HepG2 (cell line): ENCODE measurements around the gene NRL. TPM values are rescaled to one million over a fixed set of nuclear protein-coding genes. Genes with fewer than 3 reads are reported as not detected.

Source experiments
- ATF7 ChIP-seq, 2 experiments: fragments of 450-650 bp in 1 of 2; sonication (generic) in 1 of 2; formaldehyde crosslinking in 1 of 2; IDR thresholded peaks; 2 replicates each; pipeline versions ENCODE4 v1.4.0 to v1.6.1; 2016 to 2020; ENCODE audit warnings: antibody characterized with exemption in 1 of 2, mild to moderate bottlenecking in 1 of 2, missing genetic modification reagents in 1 of 2
- ETV5 ChIP-seq: IDR thresholded peaks from 2 replicates; pipeline ENCODE4 v1.6.1; 2018; ENCODE audit warnings: missing biosample characterization, missing genetic modification reagents, inconsistent platforms, borderline replicate concordance
- FOXA1 ChIP-seq, 2 experiments: fragments of 450-650 bp in 1 of 2; sonication (generic) in 1 of 2; formaldehyde crosslinking in 1 of 2; IDR thresholded peaks; 2 replicates each; pipeline versions ENCODE4 v1.4.0 to v1.6.1; 2016 to 2020; ENCODE audit warnings: missing genetic modification reagents in 1 of 2
- GABPA ChIP-seq, 2 experiments: IDR thresholded peaks; 2 replicates each; pipeline ENCODE4 v1.6.1; 2011 to 2016; ENCODE audit warnings: low read depth in 2 of 2, low read length in 1 of 2, missing biosample characterization in 1 of 2, missing genetic modification characterization in 1 of 2
- GTF2F1 ChIP-seq: fragments of 150-350 bp; IDR thresholded peaks from 2 replicates; pipeline ENCODE4 v1.6.1; 2014; ENCODE audit warnings: low read length
- NCOA5 ChIP-seq: sonication (generic); formaldehyde crosslinking; IDR thresholded peaks from 2 replicates; pipeline ENCODE4 v1.4.0; 2020; ENCODE audit warnings: missing genetic modification reagents
- NR2F6 ChIP-seq, 2 experiments: IDR thresholded peaks; 2 replicates each; pipeline ENCODE4 v1.6.1; 2016; ENCODE audit warnings: antibody characterized with exemption in 1 of 2, mild to moderate bottlenecking in 1 of 2
- SRSF4 ChIP-seq: fragments of 200-400 bp; formaldehyde crosslinking; IDR thresholded peaks from one replicate; pipeline ENCODE4 v1.6.1; 2018; ENCODE audit warnings: mild to moderate bottlenecking, low read depth, low read length, moderate library complexity; ENCODE audit not compliant: poor library complexity, severe bottlenecking
- TAF1 ChIP-seq: sonication (generic); formaldehyde crosslinking; IDR thresholded peaks from 2 replicates; pipeline ENCODE4 v1.4.0; 2020; ENCODE audit warnings: missing genetic modification reagents
- ZMAT3 ChIP-seq: sonication (generic); formaldehyde crosslinking; conservative IDR thresholded peaks from 2 replicates; pipeline ENCODE4 v1.7.0; 2021; ENCODE audit warnings: missing genetic modification reagents
- ZSCAN25 ChIP-seq: sonication (generic); formaldehyde crosslinking; IDR thresholded peaks from 2 replicates; pipeline ENCODE4 v1.8.0; 2022; ENCODE audit warnings: mild to moderate bottlenecking, missing genetic modification reagents
- polyA plus RNA-seq, 8 experiments: library from polyadenylated mRNA; depleted of rRNA in 3 of 8; stranded (reverse) in 7 of 8; unstranded in 1 of 8; fragments of >200 nt; fragmentation: Illumina TruSeq in 4 of 8; extraction: Trizol in 4 of 8; gene quantifications; 2 replicates each; pipeline versions ENCODE4 v1.2.1 to v1.2.3, GENCODE V29; 2011 to 2016; ENCODE audit warnings: low read depth in 4 of 8, missing spikeins in 1 of 8, mixed read lengths in 1 of 8; ENCODE audit not compliant: insufficient read depth in 1 of 8
- total RNA-seq, 5 experiments: library from RNA; depleted of rRNA; stranded (reverse); fragments of >200 nt; fragmentation: Illumina TruSeq; extraction: Trizol; gene quantifications; 2 replicates each; pipeline ENCODE4 v1.2.3, GENCODE V29; 2016; ENCODE audit warnings: low read depth in 1 of 5
- TF ChIP-seq, protein P1 (sequence below): sonication (generic); formaldehyde crosslinking; IDR thresholded peaks from 2 replicates; pipeline ENCODE4 v1.5.1; 2020; ENCODE audit warnings: mild to moderate bottlenecking, missing genetic modification reagents, borderline replicate concordance
- TF ChIP-seq, protein P2 (sequence below): sonication (generic); formaldehyde crosslinking; IDR thresholded peaks from 2 replicates; pipeline ENCODE4 v1.8.0; 2022; ENCODE audit warnings: missing genetic modification reagents, low read depth, mild to moderate bottlenecking, borderline replicate concordance
- TF ChIP-seq, protein P3 (sequence below): sonication (generic); formaldehyde crosslinking; IDR thresholded peaks from 2 replicates; pipeline ENCODE4 v1.5.1; 2020; ENCODE audit warnings: mild to moderate bottlenecking, missing genetic modification reagents, moderate library complexity
- TF ChIP-seq, protein P4 (sequence below): sonication (generic); formaldehyde crosslinking; IDR thresholded peaks from 2 replicates; pipeline ENCODE4 v1.4.0; 2020; ENCODE audit warnings: missing genetic modification reagents
- TF ChIP-seq, protein P5 (sequence below): sonication (generic); formaldehyde crosslinking; IDR thresholded peaks from 2 replicates; pipeline ENCODE4 v1.5.1; 2020; ENCODE audit warnings: mild to moderate bottlenecking, missing genetic modification reagents, moderate library complexity

The NRL gene
- total and polyA plus RNA-seq, 2 of the 13 experiments (the other 11 are each of a cell fraction or from before 2014, with no cell fraction given): 2.5 to 4.7 TPM

DNA sequence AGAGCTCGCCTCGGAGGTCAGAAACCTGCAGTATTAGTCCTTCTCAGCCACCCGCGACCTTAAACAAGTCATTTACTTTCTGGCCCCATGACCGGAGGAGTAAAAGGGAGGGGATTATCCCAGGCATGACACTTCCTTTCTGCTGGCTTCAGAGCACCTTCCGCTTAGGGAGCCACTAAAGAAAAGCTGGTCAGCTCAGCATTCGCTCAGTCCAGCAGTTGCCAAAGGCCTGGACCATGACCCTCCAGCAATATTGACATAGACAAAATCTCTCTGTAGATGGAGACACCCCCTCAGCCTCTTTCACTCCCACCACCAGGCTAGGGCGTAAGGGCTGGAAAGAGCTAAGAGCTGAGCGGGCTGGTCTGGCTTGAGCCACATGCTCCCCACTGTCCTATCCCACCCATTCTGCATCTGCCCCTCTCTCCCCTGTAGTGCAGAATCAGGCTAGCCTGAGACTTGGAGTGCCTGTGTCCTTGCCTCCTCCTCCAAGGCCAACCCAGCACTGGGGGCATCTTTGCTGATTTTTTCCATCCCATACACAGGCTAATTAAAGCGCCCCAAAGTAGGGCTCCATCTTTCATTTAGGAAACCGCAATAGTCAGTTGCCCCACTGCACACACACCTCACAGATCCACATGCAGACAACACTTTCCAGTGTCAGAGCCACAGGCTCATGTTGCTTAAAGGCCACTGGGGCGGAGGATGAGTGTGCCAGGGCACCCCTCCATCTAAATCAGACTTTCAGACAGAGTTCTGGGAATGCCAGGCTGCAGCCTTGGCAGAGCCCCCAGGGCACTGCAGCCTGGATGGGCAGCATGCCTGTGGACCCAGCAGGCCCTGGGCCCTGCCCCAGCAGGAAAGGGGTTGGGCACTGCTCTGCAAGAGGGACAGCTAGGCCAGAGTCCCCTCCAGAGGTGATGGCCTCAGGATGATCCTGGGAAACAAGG is 47.3 kb downstream of the NRL start (continued):
- TF ChIP-seq, protein P1, sequence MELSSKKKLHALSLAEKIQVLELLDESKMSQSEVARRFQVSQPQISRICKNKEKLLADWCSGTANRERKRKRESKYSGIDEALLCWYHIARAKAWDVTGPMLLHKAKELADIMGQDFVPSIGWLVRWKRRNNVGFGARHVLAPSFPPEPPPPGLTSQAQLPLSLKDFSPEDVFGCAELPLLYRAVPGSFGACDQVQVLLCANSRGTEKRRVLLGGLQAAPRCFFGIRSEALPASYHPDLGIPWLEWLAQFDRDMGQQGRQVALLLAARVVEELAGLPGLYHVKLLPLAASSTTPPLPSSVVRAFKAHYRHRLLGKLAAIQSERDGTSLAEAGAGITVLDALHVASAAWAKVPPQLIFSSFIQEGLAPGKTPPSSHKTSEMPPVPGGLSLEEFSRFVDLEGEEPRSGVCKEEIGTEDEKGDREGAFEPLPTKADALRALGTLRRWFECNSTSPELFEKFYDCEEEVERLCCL (CRISPR knock-in tag): 0 out of 2 replicates have a peak, but pooled peaks have one; percentile 18
- TF ChIP-seq ZSCAN25 (CRISPR knock-in tag) (peak; percentile 61; the same call in 1 of the 2 replicates), ATF7 (IDR thresholded peaks at IDR 0.05) (no peak), ATF7 (CRISPR knock-in tag; IDR thresholded peaks at IDR 0.05) (no peak), NR2F6 (IDR thresholded peaks at IDR 0.05) (no peak), NR2F6 (CRISPR knock-in tag; IDR thresholded peaks at IDR 0.05) (0 out of 2 replicates have a peak, but pooled peaks have one; percentile 21), GABPA (IDR thresholded peaks at IDR 0.05; ENCODE audit: low read depth, low read length) (no peak), GABPA (CRISPR knock-in tag; IDR thresholded peaks at IDR 0.05; ENCODE audit: low read depth) (peak; percentile 56; the same call in 1 of the 2 replicates), ETV5 (CRISPR knock-in tag) (peak; percentile 54), NCOA5 (CRISPR knock-in tag) (no peak), GTF2F1 (no peak), SRSF4 (no peak), FOXA1 (IDR thresholded peaks at IDR 0.05) (no peak), FOXA1 (CRISPR knock-in tag; IDR thresholded peaks at IDR 0.05) (peak; percentile 89), TAF1 (no peak; the same call in 1 of the 2 replicates), ZMAT3 (CRISPR knock-in tag) (no peak)
- TF ChIP-seq, protein P2, sequence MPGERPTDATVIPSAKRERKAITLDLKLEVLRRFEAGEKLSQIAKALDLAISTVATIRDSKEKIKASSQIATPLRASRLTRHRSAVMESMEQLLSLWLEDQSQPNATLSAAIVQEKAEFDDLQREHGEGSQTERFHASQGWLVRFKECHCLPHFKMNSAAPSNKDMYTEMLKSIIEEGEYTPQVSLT (CRISPR knock-in tag): no peak
- TF ChIP-seq, protein P3, sequence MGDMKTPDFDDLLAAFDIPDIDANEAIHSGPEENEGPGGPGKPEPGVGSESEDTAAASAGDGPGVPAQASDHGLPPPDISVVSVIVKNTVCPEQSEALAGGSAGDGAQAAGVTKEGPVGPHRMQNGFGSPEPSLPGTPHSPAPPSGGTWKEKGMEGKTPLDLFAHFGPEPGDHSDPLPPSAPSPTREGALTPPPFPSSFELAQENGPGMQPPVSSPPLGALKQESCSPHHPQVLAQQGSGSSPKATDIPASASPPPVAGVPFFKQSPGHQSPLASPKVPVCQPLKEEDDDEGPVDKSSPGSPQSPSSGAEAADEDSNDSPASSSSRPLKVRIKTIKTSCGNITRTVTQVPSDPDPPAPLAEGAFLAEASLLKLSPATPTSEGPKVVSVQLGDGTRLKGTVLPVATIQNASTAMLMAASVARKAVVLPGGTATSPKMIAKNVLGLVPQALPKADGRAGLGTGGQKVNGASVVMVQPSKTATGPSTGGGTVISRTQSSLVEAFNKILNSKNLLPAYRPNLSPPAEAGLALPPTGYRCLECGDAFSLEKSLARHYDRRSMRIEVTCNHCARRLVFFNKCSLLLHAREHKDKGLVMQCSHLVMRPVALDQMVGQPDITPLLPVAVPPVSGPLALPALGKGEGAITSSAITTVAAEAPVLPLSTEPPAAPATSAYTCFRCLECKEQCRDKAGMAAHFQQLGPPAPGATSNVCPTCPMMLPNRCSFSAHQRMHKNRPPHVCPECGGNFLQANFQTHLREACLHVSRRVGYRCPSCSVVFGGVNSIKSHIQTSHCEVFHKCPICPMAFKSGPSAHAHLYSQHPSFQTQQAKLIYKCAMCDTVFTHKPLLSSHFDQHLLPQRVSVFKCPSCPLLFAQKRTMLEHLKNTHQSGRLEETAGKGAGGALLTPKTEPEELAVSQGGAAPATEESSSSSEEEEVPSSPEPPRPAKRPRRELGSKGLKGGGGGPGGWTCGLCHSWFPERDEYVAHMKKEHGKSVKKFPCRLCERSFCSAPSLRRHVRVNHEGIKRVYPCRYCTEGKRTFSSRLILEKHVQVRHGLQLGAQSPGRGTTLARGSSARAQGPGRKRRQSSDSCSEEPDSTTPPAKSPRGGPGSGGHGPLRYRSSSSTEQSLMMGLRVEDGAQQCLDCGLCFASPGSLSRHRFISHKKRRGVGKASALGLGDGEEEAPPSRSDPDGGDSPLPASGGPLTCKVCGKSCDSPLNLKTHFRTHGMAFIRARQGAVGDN (CRISPR knock-in tag): peak; percentile 46
- TF ChIP-seq, protein P4, sequence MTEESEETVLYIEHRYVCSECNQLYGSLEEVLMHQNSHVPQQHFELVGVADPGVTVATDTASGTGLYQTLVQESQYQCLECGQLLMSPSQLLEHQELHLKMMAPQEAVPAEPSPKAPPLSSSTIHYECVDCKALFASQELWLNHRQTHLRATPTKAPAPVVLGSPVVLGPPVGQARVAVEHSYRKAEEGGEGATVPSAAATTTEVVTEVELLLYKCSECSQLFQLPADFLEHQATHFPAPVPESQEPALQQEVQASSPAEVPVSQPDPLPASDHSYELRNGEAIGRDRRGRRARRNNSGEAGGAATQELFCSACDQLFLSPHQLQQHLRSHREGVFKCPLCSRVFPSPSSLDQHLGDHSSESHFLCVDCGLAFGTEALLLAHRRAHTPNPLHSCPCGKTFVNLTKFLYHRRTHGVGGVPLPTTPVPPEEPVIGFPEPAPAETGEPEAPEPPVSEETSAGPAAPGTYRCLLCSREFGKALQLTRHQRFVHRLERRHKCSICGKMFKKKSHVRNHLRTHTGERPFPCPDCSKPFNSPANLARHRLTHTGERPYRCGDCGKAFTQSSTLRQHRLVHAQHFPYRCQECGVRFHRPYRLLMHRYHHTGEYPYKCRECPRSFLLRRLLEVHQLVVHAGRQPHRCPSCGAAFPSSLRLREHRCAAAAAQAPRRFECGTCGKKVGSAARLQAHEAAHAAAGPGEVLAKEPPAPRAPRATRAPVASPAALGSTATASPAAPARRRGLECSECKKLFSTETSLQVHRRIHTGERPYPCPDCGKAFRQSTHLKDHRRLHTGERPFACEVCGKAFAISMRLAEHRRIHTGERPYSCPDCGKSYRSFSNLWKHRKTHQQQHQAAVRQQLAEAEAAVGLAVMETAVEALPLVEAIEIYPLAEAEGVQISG (CRISPR knock-in tag): peak; percentile 45; the same call in 1 of the 2 replicates
- TF ChIP-seq, protein P5, sequence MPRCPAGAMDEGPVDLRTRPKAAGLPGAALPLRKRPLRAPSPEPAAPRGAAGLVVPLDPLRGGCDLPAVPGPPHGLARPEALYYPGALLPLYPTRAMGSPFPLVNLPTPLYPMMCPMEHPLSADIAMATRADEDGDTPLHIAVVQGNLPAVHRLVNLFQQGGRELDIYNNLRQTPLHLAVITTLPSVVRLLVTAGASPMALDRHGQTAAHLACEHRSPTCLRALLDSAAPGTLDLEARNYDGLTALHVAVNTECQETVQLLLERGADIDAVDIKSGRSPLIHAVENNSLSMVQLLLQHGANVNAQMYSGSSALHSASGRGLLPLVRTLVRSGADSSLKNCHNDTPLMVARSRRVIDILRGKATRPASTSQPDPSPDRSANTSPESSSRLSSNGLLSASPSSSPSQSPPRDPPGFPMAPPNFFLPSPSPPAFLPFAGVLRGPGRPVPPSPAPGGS (CRISPR knock-in tag): peak; percentile 53; the same call in 1 of the 2 replicates
